ENCODE data around the gene C10orf71. TPM values are rescaled to one million over a fixed set of nuclear protein-coding genes. Genes with fewer than 3 reads are reported as not detected.

The C10orf71 gene
- total RNA-seq, 1 experiment from 2014 or later = not detected

GRCh38 chr10:49264177-49264677 lies 34.7 kb upstream of the C10orf71 start:
- Histone ChIP-seq H2AFZ (ENCODE audit: low read depth, low read length, poor library complexity, severe bottlenecking) (no peak overlapping the region), H3K4me2 (ENCODE audit: low read length) (no peak overlapping the region), H3K9ac (ENCODE audit: low read length) (no peak overlapping the region), H3K4me1 (ENCODE audit: control insufficient read depth in 1 of 2, insufficient read depth in 2 of 2, low read length in 2 of 2) (no peaks in the 10 kb centered on the region), H3K27me3 (ENCODE audit: insufficient read depth, low read length) (peaks cover 27% of the 10 kb centered on the region; the same call in 1 of the 2 replicates), H3K36me3 (ENCODE audit: control insufficient read depth in 1 of 2, insufficient read depth in 2 of 2, low read length in 2 of 2) (no peaks in the 10 kb centered on the region), H3K27ac (ENCODE audit: low read depth, low read length) (no peak overlapping the region), H3K79me2 (ENCODE audit: insufficient read depth, low read length) (no peaks in the 10 kb centered on the region), H4K20me1 (ENCODE audit: insufficient read depth) (no peaks in the 10 kb centered on the region), H3K4me3 (replicated peaks in 1 of 2; ENCODE audit: low read depth in 1 of 2, low read length in 2 of 2) (no peak overlapping the region), H3K9me3 (ENCODE audit: control insufficient read depth in 1 of 2, insufficient read depth in 1 of 2, low read depth in 1 of 2, low read length in 2 of 2) (0 out of 4 replicates have a peak, but pooled peaks cover 0 to 6% of the 10 kb centered on the region in 2 experiments), H3K9me2 (ENCODE audit: insufficient read depth) (no peaks in the 10 kb centered on the region)
- DNase-seq (ENCODE audit: low read depth, low spot score) = no peak
- TF ChIP-seq CEBPB (IDR thresholded peaks at IDR 0.05; ENCODE audit: low read depth) (no peak), ZFX (IDR thresholded peaks at IDR 0.05) (no peak), EZH2phosphoT487 (IDR thresholded peaks at IDR 0.05; ENCODE audit: borderline replicate concordance) (no peak), SRF (IDR thresholded peaks at IDR 0.05; ENCODE audit: low read depth) (no peak), CBX3 (IDR thresholded peaks at IDR 0.05; ENCODE audit: low read depth) (no peak), ZBTB33 (IDR thresholded peaks at IDR 0.05; ENCODE audit: extremely low read depth, insufficient replicate concordance, low read length) (no peak), POLR2AphosphoS5 (IDR thresholded peaks at IDR 0.05; ENCODE audit: low read depth, low read length) (no peak), ZNF274 (IDR thresholded peaks at IDR 0.05; ENCODE audit: low read depth, low read length) (no peak), EGR1 (IDR thresholded peaks at IDR 0.05; ENCODE audit: low read depth) (no peak), TCF7L2 (IDR thresholded peaks at IDR 0.05; ENCODE audit: borderline replicate concordance, extremely low read depth, insufficient read depth, insufficient read length) (no peak), JUND (IDR thresholded peaks at IDR 0.05) (no peak), ATF3 (IDR thresholded peaks at IDR 0.05) (no peak), REST (IDR thresholded peaks at IDR 0.05; ENCODE audit: low read depth) (no peak), SIN3A (IDR thresholded peaks at IDR 0.05; ENCODE audit: low read depth) (no peak), FOSL1 (IDR thresholded peaks at IDR 0.05; ENCODE audit: low read depth) (no peak), EZH2 (IDR thresholded peaks at IDR 0.05) (no peak)
- POLR2A ChIA-PET = no interaction called here
- intact Hi-C loops (cut with micrococcal nuclease) = no loop called here
- no peak for ATAC-seq
- RAD21 ChIA-PET (ENCODE audit: low non-redundant PET in 1 of 2, low total read pairs in 2 of 2, uncharacterized antibody in 2 of 2, unreplicated experiment in 2 of 2) = no interaction called here
- CTCF ChIA-PET = no interaction called here
- BruUV-seq (replicated peaks) = no TSS peak

Data from HCT116 (cell line).